NCI-H1092 (cell line): ENCODE measurements around the gene FLOT1.
"Not testable (repeated sequence)": the region's sequence is repeated elsewhere in the genome, so short reads cannot be mapped to it uniquely, and the experiment has no call there.

Experiments used
- DNase-seq: peaks from one replicate; lab custom pipeline; 2025; lab: John Stamatoyannopoulos, UW

The FLOT1 gene

DNA sequence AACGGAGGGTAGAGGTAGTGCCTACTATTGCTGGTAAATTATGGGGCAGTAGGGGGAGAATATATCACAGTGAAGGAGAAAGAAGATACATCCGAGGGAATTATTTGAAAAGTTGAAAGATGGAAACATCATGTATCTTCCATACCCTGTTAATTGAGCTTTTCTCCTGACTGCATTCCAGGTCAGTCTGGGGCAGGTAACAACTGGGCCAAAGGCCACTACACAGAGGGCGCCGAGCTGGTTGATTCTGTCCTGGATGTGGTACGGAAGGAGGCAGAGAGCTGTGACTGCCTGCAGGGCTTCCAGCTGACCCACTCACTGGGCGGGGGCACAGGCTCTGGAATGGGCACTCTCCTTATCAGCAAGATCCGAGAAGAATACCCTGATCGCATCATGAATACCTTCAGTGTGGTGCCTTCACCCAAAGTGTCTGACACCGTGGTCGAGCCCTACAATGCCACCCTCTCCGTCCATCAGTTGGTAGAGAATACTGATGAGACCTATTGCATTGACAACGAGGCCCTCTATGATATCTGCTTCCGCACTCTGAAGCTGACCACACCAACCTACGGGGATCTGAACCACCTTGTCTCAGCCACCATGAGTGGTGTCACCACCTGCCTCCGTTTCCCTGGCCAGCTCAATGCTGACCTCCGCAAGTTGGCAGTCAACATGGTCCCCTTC, 19.2 kb downstream of the FLOT1 start:
- DNase-seq: not testable (repeated sequence)

DNA sequence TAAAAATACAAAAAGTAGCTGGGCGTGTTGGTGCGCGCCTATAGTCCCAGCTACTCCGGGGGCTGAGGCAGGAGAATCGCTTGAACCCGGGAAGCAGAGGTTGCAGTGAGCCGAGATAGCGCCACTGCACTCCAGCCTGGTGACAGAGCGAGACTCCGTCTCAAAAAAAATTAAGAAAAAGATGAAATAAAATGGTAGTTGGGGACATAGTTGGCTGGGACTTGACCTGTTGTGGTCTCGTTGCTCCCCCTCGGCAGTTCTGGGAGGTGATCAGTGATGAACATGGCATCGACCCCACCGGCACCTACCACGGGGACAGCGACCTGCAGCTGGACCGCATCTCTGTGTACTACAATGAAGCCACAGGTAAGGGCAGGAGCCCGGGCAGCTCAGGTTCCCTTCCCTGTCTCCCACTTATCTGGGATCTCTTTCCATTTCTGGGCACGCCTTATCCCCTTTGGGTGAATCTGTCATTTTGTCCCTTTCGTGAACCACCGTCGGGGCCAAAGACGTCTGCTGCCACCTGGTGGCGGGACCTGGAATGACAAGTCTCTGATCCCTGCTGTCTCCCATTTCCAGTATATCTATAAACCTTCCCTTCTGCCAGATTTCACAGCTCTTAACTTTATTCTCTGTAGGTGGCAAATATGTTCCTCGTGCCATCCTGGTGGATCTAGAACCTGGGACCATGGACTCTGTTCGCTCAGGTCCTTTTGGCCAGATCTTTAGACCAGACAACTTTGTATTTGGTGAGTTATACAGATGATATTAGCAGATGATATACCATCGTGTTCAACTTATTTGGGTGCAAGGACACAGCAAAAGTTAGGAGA, 20.0 kb downstream of the FLOT1 start:
- peak; percentile 41 for DNase-seq

DNA sequence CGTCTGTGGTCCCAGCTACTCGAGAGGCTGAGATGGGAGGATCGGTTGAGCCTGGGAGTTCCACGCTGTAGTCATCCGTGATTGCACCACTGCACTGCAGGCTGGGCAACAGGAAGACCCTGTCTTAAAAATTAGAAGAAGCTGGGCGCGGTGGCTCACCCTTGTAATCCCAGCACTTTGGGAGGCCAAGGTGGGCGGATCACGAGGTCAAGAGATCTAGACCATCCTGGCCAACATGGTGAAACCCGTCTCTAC, 20.5 kb downstream of the FLOT1 start:
- not testable (repeated sequence) for DNase-seq

DNA sequence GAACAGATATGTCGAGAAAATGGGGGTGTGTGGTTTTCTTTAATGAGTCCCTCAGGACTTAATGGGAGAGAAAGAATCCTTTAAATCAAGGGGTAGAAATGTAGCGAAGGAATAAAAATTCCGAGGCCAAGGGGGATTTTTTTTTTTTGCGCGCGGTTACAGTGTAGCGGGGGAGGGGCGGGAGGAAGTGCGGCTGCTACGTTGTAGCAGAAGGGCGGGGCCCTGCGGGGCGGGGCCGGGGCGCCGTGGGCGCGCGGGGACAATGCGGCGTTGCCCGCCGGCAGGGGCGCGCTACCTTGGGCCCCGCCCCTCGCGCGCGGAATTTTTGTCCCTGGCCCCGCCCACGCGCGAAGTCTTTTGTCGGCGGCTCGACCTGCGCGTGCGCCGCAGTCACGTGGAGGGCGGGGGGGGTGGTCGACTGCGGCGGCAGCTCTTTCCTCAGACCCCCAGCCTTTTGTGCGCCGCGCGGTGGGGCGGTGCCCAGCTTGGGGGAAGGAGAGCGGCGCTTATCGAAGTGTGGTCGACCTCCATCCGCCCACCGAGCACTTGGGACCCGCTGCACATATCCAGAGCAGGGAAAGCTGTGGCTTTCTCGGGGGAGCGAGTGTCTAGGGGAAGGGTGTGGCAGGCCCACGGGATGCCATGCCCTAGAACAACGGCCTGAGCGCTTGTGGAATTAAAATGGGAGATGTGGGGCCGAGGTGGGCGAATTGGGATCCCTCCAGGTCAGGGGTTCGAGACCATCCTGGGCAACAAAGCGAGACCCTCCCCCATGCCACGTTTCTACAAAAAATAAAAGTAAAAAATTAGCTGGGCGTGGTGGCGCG, 21.1 kb downstream of the FLOT1 start:
- peak; percentile 84 for DNase-seq

DNA sequence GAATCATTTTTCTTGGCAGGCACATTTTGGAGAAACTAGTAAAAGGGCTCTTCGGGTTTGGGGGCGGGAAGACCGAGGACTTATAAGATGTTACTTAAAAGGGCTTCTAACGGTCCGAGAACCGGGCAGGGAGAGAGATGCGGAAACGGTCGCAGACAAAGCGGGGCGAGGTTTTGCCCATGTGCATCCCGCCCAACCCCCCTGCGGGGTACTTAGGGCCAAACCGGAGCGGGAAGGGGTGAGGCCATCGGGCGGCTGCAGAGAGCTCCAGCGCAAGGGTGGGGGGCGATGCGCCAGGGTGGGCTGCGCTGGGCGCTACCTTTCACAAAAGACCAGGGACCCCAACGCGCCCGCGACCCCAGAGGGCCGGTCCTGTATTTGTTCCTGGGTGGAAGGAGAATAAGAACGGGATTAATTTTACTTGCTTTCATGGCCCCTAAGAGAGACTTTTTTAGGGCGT, 21.7 kb downstream of the FLOT1 start:
- DNase-seq: peak; percentile 68

DNA sequence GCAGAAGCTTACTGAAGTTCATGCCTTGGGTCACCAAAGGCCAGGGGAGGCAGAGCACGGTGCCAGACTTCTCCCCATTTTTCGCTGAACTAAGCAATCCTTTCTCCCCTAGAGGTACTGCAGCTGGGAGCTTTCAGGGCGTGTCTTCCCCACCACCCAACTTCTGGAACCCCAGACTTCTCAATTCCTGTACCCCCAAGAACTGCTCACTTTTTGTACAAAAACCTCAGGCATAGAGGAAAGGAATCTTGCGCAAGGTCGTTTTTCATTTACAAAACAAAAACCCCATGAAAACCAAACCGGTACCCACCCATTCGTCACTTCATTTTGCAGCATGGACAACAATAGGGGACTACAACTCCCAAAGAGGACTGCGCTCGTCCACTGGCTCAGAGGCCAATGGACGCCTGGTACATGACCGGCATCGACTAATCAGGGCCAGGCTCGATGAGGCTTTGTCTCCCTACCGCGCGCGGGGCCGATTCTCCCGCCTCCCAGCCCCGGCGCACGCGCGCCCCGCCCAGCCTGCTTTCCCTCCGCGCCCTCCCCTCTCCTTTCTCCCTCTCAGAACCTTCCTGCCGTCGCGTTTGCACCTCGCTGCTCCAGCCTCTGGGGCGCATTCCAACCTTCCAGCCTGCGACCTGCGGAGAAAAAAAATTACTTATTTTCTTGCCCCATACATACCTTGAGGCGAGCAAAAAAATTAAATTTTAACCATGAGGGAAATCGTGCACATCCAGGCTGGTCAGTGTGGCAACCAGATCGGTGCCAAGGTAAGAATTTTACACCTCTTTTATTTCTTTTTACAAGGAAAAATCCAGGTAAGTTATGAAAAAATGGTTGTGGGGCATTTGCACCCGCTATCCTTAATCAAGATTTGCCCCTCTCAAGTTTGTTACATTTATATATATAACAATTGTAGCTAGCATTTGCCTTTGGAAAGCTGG, 22.4 kb downstream of the FLOT1 start, which contains the start of gene TUBB:
Gene TUBB, plus strand, starts transcription at position 562 of the 947 bp plus-strand sequence. Its CDS starts 155 bp downstream, at position 717.
- peak; percentile 92 for DNase-seq

DNA sequence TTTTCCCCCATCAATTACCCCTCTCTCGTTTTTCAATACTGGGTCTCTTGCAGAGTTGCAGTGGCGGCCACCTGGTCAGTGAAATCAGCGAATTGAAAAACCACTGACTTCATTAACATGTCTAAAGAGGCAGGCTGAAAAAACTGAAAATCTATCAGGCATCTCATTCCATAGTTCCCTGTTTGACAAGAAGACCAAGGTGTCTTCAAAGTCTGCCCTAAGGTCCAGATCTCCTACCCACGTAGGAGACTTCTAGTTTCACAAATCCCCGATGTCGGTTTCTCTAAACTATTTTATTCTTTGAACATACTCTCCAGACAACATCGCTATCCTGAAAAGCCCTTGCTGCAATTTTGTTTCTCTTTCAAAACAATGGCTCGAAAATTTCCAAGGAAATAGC, 23.1 kb downstream of the FLOT1 start:
- no peak for DNase-seq

DNA sequence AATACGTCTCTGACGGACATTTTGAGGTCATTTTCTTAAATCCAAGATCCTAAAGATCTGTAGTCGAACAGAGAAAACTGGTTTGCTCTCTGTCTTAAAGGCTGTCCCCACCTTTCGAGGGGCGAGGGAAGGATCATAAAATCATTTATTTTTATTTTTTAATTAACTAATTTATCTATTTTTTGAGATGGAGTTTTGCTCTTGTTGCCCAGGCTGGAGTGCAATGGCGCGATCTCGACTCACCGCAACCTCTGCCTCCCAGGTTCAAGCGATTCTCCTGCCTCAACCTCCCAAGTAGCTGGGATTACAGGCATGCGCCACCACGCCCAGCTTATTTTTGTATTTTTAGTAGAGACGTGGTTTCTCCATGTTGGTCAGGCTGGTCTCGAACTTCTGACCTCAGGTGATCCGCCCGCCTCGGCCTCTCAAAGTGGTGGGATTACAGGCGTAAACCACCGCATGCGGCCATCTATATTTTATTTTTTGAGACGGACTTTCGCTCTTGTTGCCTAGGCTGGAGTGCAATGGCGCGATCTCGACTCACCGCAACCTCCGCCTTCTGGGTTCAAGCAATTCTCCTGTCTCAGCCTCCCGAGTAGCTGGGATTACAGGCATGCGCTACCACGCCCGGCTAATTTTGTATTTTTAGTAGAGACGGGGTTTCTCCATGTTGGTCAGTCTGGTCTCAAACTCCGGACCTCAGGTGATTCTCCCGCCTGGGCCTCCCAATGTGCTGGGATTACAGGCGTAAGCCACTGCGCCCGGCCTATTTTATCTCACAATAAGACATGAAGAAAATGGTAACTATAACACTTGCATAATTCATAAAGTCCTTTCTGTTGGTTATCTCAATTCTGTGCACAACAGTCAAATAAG, 24.4 kb downstream of the FLOT1 start:
- DNase-seq: not testable (repeated sequence)

DNA sequence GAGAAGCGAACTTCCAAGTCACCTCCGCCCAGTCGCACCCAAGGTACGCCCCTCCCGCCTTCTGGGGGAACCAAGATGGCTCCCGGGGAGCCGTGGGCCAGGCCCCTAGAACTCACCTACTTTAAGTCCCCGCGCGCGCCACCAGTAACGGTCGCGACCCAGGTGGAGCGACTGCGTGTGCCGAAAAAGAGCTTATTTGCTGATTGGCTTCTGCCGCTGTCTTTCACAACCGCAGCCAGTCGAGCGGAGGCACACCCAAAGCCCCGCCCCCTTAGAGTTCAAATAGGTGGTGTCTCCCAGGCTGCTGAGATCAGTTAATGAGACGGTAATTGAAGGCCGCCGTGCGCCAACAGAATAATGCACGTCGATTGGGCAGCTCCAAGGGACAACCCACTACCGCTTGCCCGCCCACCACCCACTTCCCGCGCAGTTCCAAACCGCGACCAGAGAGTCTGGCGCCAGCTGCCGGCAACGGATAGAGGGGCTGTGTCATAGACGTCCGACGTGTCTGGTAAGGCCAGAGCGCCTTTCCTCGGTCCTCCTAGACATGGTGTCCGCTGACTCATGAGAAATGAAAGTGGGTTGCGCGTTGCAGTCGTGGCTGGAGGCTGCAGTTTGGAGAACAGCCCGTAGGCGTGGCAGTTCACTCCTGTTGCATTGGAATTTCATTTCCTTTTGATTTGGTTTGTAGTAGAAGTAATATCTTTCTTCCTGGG, 25.2 kb downstream of the FLOT1 start, which contains the start of gene MDC1:
Gene MDC1, minus strand, starts transcription at position 153 of the 716 bp plus-strand sequence. CDS start 2,106 bp downstream, outside the sequence.
- peak; percentile 97 for DNase-seq

DNA sequence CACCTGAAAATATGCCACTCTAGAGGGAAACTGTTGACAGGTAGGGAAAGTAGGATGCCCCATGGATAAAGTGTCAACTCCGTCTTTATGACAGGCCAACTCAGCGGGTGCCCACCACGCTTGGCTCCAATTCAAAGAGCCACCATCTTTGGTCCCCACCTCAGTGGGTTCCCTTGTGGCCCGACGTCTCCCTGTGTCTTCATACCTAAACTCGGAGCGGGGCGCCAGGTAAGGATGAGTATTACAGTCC, 25.7 kb downstream of the FLOT1 start:
- no peak for DNase-seq

DNA sequence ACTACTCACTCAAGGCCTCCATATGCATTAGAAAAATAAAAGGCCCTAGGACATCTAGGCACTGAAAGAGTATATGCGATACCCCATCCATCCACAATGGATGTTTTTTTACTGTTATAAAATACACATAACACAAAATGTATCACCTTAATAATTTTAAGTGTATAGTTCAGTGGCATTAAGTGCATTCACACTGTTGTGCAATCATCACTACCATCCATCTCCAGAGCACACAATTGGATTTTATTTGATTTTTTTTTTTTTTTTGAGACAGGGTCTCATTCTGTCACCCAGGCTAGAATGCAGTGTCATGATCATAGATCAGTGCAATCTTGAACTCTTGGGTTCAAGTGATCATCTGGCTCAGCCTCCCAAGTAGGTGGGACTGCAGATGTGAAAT, 28.2 kb downstream of the FLOT1 start:
- no peak for DNase-seq

DNA sequence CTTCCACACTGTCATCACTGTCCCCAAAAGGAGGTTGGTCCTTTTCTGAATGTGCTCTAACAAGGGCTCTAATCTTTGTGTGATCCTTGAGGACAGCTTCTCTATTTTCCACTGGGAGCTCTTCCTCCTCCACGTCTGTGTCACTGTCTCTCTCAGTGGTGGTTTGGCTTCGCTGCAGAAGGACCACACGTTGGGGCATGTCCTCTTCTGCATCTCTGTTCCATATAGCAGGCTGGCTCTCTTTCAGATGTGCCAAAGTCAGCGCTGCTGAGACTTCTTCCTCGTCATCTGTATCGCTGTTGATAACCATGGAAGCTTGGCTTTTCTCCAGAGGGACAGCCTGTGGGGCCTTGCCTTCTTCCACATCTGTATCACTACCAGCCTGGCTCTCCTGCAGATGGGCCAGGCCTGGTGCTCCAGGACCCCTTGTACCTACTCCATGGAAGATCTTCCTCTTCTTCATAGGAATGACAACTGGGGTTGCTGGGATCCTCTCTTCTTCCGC, 30.0 kb downstream of the FLOT1 start:
- DNase-seq: no peak

DNA sequence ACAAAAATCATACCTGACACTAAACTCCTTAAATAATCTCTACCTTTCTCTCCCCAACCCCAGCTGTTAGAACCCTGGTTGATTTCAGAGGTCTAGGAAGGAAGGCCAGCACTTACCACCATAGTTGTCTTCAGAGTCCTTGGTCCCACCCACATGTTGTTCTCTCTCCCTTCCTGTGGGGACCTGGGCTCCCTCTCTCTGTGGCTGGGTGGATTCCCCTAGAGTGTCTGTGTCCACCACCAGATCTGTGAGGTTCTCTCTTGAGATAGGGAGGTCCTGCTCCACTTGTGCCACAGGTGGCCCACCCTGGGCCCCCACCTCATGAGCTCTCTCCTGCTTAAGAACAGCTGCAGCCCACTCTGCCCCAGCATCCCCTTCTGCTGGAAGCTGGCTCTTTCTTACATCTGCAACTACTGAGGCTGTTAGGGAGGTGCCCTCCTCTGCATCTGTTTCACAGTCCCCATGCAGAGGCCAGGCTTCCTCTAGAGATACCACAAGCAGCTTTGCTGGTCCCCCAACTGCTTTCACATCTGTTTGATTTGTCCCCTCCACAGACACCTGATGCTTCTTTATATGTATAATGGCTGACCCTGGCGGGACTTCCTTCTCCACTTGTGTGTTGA, 30.6 kb downstream of the FLOT1 start:
- DNase-seq: no peak

DNA sequence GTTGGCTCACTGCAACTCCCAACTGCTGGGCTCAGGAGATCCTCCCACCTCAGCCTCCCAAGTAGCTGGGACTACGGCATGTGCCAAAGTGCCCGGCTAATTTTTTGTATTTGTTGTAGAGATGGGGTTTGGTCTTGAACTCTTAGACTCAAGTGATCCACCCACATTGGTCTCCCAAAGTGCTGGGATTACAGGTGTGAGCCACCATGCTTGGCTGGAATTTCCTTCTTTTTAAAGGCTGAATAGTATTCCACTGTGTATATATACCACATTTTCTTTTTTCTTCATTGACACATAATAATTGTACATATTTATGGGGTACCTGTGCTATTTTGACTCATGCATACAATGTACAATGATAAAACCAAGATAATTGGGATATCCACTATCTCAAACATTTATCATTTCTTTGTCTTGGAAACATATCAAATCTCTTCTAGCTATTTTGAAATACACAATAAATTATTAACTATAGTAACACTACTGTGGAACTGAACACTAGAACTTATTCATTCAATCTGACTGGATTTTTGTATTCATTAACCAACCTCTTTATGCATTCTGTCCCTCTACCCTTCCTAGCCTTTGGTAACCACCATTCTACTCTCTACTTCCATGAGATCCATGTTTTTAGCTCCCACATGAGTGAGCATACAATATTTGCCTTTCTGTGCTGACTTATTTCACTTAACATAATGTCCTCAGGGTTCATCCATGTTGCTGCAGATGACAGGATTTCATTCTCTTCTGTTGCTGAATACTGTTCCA, 33.2 kb downstream of the FLOT1 start:
- no peak for DNase-seq

DNA sequence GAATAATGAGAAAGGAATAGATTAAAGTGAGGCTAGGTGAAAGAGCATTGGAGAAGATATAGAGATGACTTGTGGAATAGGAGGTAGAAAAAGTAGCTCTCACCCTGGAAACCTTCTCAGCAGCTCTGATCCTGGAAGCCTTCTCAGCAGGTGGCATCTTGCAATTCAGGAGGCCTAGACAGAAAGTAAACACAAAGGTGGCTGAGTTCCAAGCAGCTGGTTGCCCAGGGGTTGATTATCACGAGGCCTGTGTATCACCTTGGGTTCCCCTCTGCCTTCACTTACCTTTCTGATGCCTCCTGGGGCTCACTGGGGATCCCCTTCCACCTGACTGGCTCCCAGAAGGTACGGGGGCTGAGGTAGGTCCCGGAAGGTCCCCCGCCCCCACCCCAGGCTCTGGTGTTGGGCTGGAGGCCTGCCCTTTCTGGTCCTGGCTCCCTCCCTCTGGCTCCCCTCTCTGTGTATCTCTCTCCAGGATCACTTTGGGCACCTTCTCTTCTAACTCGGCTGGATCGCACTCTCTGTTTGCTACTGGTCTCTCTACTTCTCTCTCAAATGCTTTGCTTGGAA, 35.1 kb downstream of the FLOT1 start:
- DNase-seq: peak; percentile 73

DNA sequence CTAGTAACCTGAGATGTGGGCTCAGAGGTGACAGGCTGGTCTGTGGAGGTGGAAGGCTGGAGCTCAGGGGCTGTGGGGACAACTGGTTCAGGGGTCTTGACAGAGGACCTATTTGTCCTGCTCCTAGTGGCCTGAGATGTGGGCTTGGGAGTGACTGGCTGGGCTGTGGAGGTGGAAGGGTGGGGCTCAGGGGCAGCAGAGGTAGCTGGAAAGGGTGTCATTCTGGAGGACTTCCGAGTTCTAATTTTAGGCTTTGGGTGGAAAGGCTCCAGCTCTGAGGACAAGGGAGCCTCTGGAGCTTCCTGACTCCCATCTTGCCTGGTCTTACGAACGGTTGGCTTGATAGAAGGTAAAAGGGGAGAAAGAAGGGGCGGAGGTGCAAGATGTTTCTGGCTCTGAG, 36.9 kb downstream of the FLOT1 start:
- no peak for DNase-seq

DNA sequence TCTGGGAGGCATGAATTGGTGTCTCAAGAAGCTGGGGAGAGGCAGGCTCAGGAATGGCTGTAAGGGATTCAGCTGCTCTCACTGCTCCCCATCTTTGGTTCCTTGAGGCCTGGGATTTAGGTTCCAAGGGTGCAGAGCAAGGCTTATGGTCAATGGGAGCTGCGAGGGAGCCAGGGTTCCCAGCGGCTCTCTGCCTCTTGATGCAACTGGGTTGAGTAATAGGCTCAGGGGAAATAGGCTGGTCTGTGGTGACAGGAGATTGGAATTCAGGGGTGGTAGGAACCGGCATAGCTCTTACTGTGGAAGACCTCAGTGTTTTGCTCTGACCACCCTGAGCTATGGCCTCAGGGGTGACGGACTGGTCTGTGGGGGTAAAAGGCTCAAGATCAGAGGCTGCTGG, 38.7 kb downstream of the FLOT1 start:
- no peak for DNase-seq

DNA sequence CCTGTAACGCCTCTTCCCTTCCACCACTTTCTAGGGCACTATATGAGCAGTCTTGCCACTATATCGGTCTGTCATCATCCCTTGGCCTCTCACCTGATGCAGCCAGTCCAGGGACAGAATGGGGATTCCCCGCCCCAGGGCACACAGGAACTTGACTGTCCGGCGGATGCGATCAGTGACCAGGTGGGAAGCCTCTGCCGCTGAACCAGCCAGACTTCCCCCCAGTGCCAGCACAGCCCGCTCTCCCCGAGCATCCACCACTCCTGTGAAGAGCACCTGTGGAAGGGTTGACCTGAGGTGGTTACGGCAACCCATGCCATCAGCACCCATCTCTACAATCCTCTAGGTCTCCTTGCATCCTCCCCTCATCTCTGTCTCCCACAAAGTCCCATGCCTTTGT, 39.5 kb downstream of the FLOT1 start:
- DNase-seq: no peak
